H1 (cell line): Measurements from ENCODE around the gene CUBN. TPM values are rescaled to one million over a fixed set of nuclear protein-coding genes. Genes with fewer than 3 reads are reported as not detected.

ENCODE experiments used
- CTCF ChIA-PET: fragments of 300-600 bp; sonication (Branson Sonifier 250); formaldehyde crosslinking; loops from one replicate; lab custom pipeline; 2021; ENCODE audit not compliant: partially characterized antibody; lab: Charles Lee
- POLR2A ChIA-PET: fragments of 300-600 bp; sonication (Branson Sonifier 250); formaldehyde crosslinking; loops from one replicate; lab custom pipeline; 2021; ENCODE audit warnings: inconsistent platforms; ENCODE audit not compliant: partially characterized antibody; lab: Charles Lee
- DNase-seq, 2 experiments: peaks; one replicate each; pipeline versions ENCODE4 v3.0.0 to v3.0.0-alpha.2; 2010 to 2022; ENCODE audit warnings: low spot score in 2 of 2, low read depth in 1 of 2, mixed read lengths in 1 of 2
- FAIRE-seq: peaks from 2 replicates; lab custom pipeline; 2011; peaks lifted over from hg19 to GRCh38; lab: Jason Lieb, UNC
- H2AFZ ChIP-seq: 2 replicates; pipeline ENCODE4 v1.8.1; 2012; ENCODE audit warnings: low read length, inconsistent platforms
- H2AK5ac ChIP-seq: 2 replicates; pipeline ENCODE4 v1.6.1; 2013; ENCODE audit warnings: low read depth, low read length
- H2BK120ac ChIP-seq: replicated peaks from 2 replicates; pipeline ENCODE3; 2013; ENCODE audit warnings: low read depth, low read length, inconsistent platforms
- H2BK12ac ChIP-seq: 2 replicates; pipeline ENCODE4 v1.6.1; 2013; ENCODE audit warnings: low read depth, low read length
- H2BK15ac ChIP-seq: 2 replicates; pipeline ENCODE4 v1.6.1; 2013; ENCODE audit warnings: low read length
- H2BK20ac ChIP-seq: 2 replicates; pipeline ENCODE4 v1.6.1; 2013; ENCODE audit warnings: low read length
- H2BK5ac ChIP-seq: 2 replicates; pipeline ENCODE4 v1.6.1; 2013; ENCODE audit warnings: low read depth, low read length
- H3K14ac ChIP-seq: 2 replicates; pipeline ENCODE4 v1.6.1; 2013; ENCODE audit warnings: inconsistent platforms; ENCODE audit not compliant: insufficient read length
- H3K18ac ChIP-seq: 2 replicates; pipeline ENCODE4 v1.6.1; 2013; ENCODE audit warnings: low read length; ENCODE audit errors: extremely low read depth
- H3K23ac ChIP-seq: 2 replicates; pipeline ENCODE4 v1.6.1; 2013; ENCODE audit warnings: inconsistent platforms; ENCODE audit not compliant: insufficient read length
- H3K23me2 ChIP-seq: 2 replicates; pipeline ENCODE4 v1.6.1; 2013; ENCODE audit warnings: low read depth, low read length
- H3K27ac ChIP-seq: 2 replicates; pipeline ENCODE4 v1.6.1; 2011; ENCODE audit warnings: low read depth, low read length, inconsistent platforms
- H3K27me3 ChIP-seq, 4 experiments: replicated peaks in 1 of 4; 1 replicate in 1 of 4; 2 replicates in 3 of 4; pipeline versions ENCODE4 v1.6.1 to v1.8.1; 2011 to 2013; ENCODE audit warnings: low read length in 3 of 4, mild to moderate bottlenecking in 3 of 4, inconsistent platforms in 2 of 4, mixed read lengths in 2 of 4, moderate library complexity in 1 of 4; ENCODE audit not compliant: control insufficient read depth in 3 of 4, insufficient read depth in 3 of 4; ENCODE audit errors: extremely low read depth in 1 of 4
- H3K36me3 ChIP-seq, 4 experiments: 2 replicates each; pipeline versions ENCODE4 v1.6.1 to v1.8.1; 2011 to 2013; ENCODE audit warnings: mild to moderate bottlenecking in 4 of 4, low read length in 3 of 4, moderate library complexity in 2 of 4, control low read depth in 1 of 4, inconsistent platforms in 1 of 4; ENCODE audit not compliant: insufficient read depth in 4 of 4, control insufficient read depth in 2 of 4
- H3K4ac ChIP-seq: replicated peaks from 2 replicates; pipeline ENCODE3; 2013; ENCODE audit warnings: low read length, low read depth, mixed read lengths, inconsistent platforms; ENCODE audit not compliant: insufficient read length
- H3K4me1 ChIP-seq, 4 experiments: replicated peaks in 1 of 4; 1 replicate in 1 of 4; 2 replicates in 3 of 4; pipeline versions ENCODE4 v1.6.1 to v1.8.1; 2011 to 2013; ENCODE audit warnings: low read length in 3 of 4, inconsistent platforms in 2 of 4, mixed read lengths in 1 of 4; ENCODE audit not compliant: insufficient read depth in 4 of 4, control insufficient read depth in 3 of 4
- H3K4me2 ChIP-seq, 2 experiments: 2 replicates each; pipeline versions ENCODE4 v1.6.1 to v1.8.1; 2011 to 2013; ENCODE audit warnings: low read depth in 2 of 2, low read length in 2 of 2, control low read depth in 1 of 2, inconsistent platforms in 1 of 2, mild to moderate bottlenecking in 1 of 2; ENCODE audit not compliant: insufficient read depth in 1 of 2
- H3K4me3 ChIP-seq, 4 experiments: fragments of 200-600, 300-600 bp in 1 of 4; sonication (generic), shearing (Covaris generic), sonication (Bioruptor Twin) in 1 of 4; 2 replicates each; pipeline versions ENCODE4 v1.5.1 to v1.8.1; 2011 to 2016; ENCODE audit warnings: low read length in 4 of 4, low read depth in 3 of 4, control low read depth in 2 of 4, inconsistent platforms in 2 of 4, mild to moderate bottlenecking in 2 of 4, mixed read lengths in 1 of 4, moderate library complexity in 1 of 4; ENCODE audit not compliant: insufficient read depth in 2 of 4; ENCODE audit errors: extremely low read depth in 1 of 4
- H3K56ac ChIP-seq: replicated peaks from 2 replicates; pipeline ENCODE3; 2013; ENCODE audit warnings: low read depth, mild to moderate bottlenecking, mixed read lengths, low read length, inconsistent platforms; ENCODE audit not compliant: insufficient read length
- H3K79me1 ChIP-seq: 2 replicates; pipeline ENCODE4 v1.6.1; 2013; ENCODE audit warnings: low read depth, low read length, control low read depth
- H3K79me2 ChIP-seq, 2 experiments: 2 replicates each; pipeline versions ENCODE4 v1.6.1 to v1.8.1; 2012 to 2013; ENCODE audit warnings: low read length in 2 of 2, mild to moderate bottlenecking in 2 of 2, inconsistent platforms in 1 of 2; ENCODE audit not compliant: insufficient read depth in 2 of 2, control insufficient read depth in 1 of 2
- H3K9ac ChIP-seq, 4 experiments: replicated peaks in 1 of 4; 1 replicate in 1 of 4; 2 replicates in 3 of 4; pipeline versions ENCODE4 v1.6.1 to v1.8.1; 2011 to 2013; ENCODE audit warnings: low read depth in 3 of 4, low read length in 3 of 4, control low read depth in 2 of 4, mild to moderate bottlenecking in 2 of 4, moderate library complexity in 2 of 4, inconsistent platforms in 1 of 4; ENCODE audit errors: extremely low read depth in 1 of 4
- H3K9me3 ChIP-seq, 2 experiments: 2 replicates each; pipeline versions ENCODE4 v1.6.1 to v1.8.1; 2012 to 2013; ENCODE audit warnings: mild to moderate bottlenecking in 2 of 2, moderate library complexity in 2 of 2, control low read depth in 1 of 2, inconsistent platforms in 1 of 2, low read depth in 1 of 2, low read length in 1 of 2, mixed read lengths in 1 of 2; ENCODE audit not compliant: insufficient read depth in 2 of 2
- H4K20me1 ChIP-seq, 2 experiments: replicated peaks in 1 of 2; 2 replicates each; pipeline versions ENCODE3 to v1.8.1; 2011 to 2013; ENCODE audit warnings: inconsistent platforms in 2 of 2, low read length in 2 of 2, mild to moderate bottlenecking in 1 of 2; ENCODE audit not compliant: insufficient read depth in 2 of 2, control insufficient read depth in 1 of 2
- H4K5ac ChIP-seq: 2 replicates; pipeline ENCODE4 v1.6.1; 2013; ENCODE audit warnings: low read length, low read depth, mixed read lengths, inconsistent platforms; ENCODE audit not compliant: insufficient read length
- H4K8ac ChIP-seq: 2 replicates; pipeline ENCODE4 v1.8.0; 2013; ENCODE audit warnings: mild to moderate bottlenecking, moderate library complexity, low read length, inconsistent platforms; ENCODE audit not compliant: insufficient read depth; ENCODE audit errors: extremely low read depth
- H4K91ac ChIP-seq: replicated peaks from 2 replicates; pipeline ENCODE3; 2013; ENCODE audit warnings: low read length, mixed read lengths, inconsistent platforms; ENCODE audit not compliant: insufficient read length
- FOSL1 ChIP-seq: IDR thresholded peaks from 2 replicates; pipeline ENCODE4 v1.6.1; 2011; ENCODE audit warnings: mild to moderate bottlenecking, low read depth, low read length, moderate library complexity; ENCODE audit not compliant: insufficient read depth
- HDAC6 ChIP-seq: IDR thresholded peaks from one replicate; pipeline ENCODE4 v1.7.1; 2012; ENCODE audit warnings: low read depth, mild to moderate bottlenecking, inconsistent platforms, low read length, moderate library complexity
- KDM1A ChIP-seq: fragments of 200-600, 300-600 bp; sonication (generic); IDR thresholded peaks from 2 replicates; pipeline ENCODE4 v1.7.1; 2016; ENCODE audit warnings: mild to moderate bottlenecking, low read length, borderline replicate concordance
- NANOG ChIP-seq: IDR thresholded peaks from 2 replicates; pipeline ENCODE4 v1.6.1; 2011; ENCODE audit warnings: low read length, low read depth, mild to moderate bottlenecking, inconsistent platforms; ENCODE audit not compliant: insufficient read depth, poor library complexity, severe bottlenecking
- POLR2A ChIP-seq, 2 experiments: IDR thresholded peaks; 1 replicate in 1 of 2; 2 replicates in 1 of 2; pipeline ENCODE4 v1.6.1; 2011; ENCODE audit warnings: low read depth in 2 of 2, low read length in 2 of 2, mild to moderate bottlenecking in 2 of 2; ENCODE audit errors: control extremely low read depth in 1 of 2
- RNF2 ChIP-seq: fragments of 200-900, 300-1000 bp; sonication (generic); IDR thresholded peaks from 2 replicates; pipeline ENCODE4 v1.7.1; 2016; ENCODE audit warnings: borderline replicate concordance, low read depth, mild to moderate bottlenecking, antibody characterized with exemption, low read length; ENCODE audit not compliant: poor library complexity, severe bottlenecking; ENCODE audit errors: missing control alignments
- SAP30 ChIP-seq: fragments of 300-600 bp; sonication (generic); IDR thresholded peaks from 2 replicates; pipeline ENCODE4 v1.7.1; 2012; ENCODE audit warnings: low read length, moderate library complexity, mild to moderate bottlenecking, inconsistent platforms; ENCODE audit not compliant: insufficient read depth, insufficient replicate concordance
- SIX5 ChIP-seq: IDR thresholded peaks from 2 replicates; pipeline ENCODE4 v1.6.1; 2011; ENCODE audit warnings: mild to moderate bottlenecking, low read depth, low read length
- SRF ChIP-seq: IDR thresholded peaks from 2 replicates; pipeline ENCODE4 v1.6.1; 2011; ENCODE audit warnings: mild to moderate bottlenecking, low read depth, low read length, moderate library complexity
- TAF7 ChIP-seq: optimal IDR thresholded peaks from 2 replicates; pipeline ENCODE3; 2011; ENCODE audit warnings: low read depth, mild to moderate bottlenecking, inconsistent platforms, low read length, moderate library complexity, borderline replicate concordance
- WGBS, 2 experiments: shearing (Covaris generic) in 1 of 2; methylation state at CpG; one replicate each; pipeline versions ENCODE4 v1.1.6 to v1.1.7; 2013 to 2015; ENCODE audit warnings: low lambda C conversion rate in 2 of 2, mixed read lengths in 2 of 2, inconsistent platforms in 1 of 2, low coverage in 1 of 2, missing lambda C conversion rate in 1 of 2; ENCODE audit not compliant: insufficient replicate concordance in 2 of 2, insufficient coverage in 1 of 2, insufficient read length in 1 of 2; ENCODE audit errors: extremely low coverage in 1 of 2, missing lambda C conversion rate in 1 of 2; 5-methylcytosine and 5-hydroxymethylcytosine counted together
- polyA plus RNA-seq, 7 experiments: library from polyadenylated mRNA; depleted of rRNA in 3 of 7; stranded (reverse) in 5 of 7; unstranded in 2 of 7; fragments of >200 nt in 5 of 7; fragments of 200-250 nt in 2 of 7; gene quantifications; 1 replicate in 5 of 7; 2 replicates in 1 of 7; 4 replicates in 1 of 7; pipeline versions ENCODE4 v1.2.1 to v1.2.3, GENCODE V29; 2011 to 2013; ENCODE audit warnings: missing spikeins in 2 of 7, mixed read lengths in 2 of 7
- total RNA-seq: library from RNA; stranded (reverse); fragmentation: NEBNext Ultra II Directional; extraction: Animal tissue kit (Norgen Biotek cat#: 25700); gene quantifications from 2 replicates; pipeline ENCODE4 v1.2.1, GENCODE V29; 2021
- TF ChIP-seq, protein P1 (sequence below): IDR thresholded peaks from 2 replicates; pipeline ENCODE4 v1.6.1; 2012; ENCODE audit warnings: low read length, inconsistent platforms

The CUBN gene
- total and polyA plus RNA-seq, 2 of the 8 experiments (the other 6 are each of a cell fraction or from before 2014, with no cell fraction given): 0.04 to 0.08 TPM

GRCh38 chr10:16867990-16868389, 261.6 kb downstream of the CUBN start:
- FAIRE-seq: no peak
- Histone ChIP-seq H3K4me3 (peak overlapping the region in 1 of 4 experiments; percentile 44; a peak in 2 of 8 replicates), H3K56ac (no peak overlapping the region)
- TF ChIP-seq SRF (no peak), RNF2 (no peak), POLR2A (IDR thresholded peaks at IDR 0.05; ENCODE audit: control extremely low read depth in 1 of 2, low read depth in 2 of 2, low read length in 2 of 2) (no peak), KDM1A (no peak), NANOG (no peak), SAP30 (no peak), SIX5 (no peak), FOSL1 (no peak), TAF7 (no peak), HDAC6 (no peak)
- TF ChIP-seq, protein P1, sequence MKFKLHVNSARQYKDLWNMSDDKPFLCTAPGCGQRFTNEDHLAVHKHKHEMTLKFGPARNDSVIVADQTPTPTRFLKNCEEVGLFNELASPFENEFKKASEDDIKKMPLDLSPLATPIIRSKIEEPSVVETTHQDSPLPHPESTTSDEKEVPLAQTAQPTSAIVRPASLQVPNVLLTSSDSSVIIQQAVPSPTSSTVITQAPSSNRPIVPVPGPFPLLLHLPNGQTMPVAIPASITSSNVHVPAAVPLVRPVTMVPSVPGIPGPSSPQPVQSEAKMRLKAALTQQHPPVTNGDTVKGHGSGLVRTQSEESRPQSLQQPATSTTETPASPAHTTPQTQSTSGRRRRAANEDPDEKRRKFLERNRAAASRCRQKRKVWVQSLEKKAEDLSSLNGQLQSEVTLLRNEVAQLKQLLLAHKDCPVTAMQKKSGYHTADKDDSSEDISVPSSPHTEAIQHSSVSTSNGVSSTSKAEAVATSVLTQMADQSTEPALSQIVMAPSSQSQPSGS: no peak

More at GRCh38 chr10:16867990-16868389, 261.6 kb downstream of the CUBN start:
- H3K14ac ChIP-seq: no peak overlapping the region
- 39% methylated on average over 4 of the region's 4 CpGs; no CpG with 5 or more reads in 1 of the 2 experiments for WGBS, 2 experiments
- H2BK5ac ChIP-seq: no peak overlapping the region
- no peaks in the 10 kb centered on the region for H3K79me2 ChIP-seq
- no peaks in the 10 kb centered on the region for H3K9me3 ChIP-seq
- H2BK12ac ChIP-seq: no peak overlapping the region
- ChIA-PET POLR2A (no interaction called here), CTCF (interaction anchor here (0.7 to 1.2 kb wide), 2 partner anchors 40 to 374 kb away, joined by 4 read pairs; no protein-coding TSS in a partner anchor)
- no peak overlapping the region for H2AK5ac ChIP-seq
- H4K5ac ChIP-seq: no peak overlapping the region
- H2BK20ac ChIP-seq: no peak overlapping the region
- DNase-seq: no peak
- H3K18ac ChIP-seq: no peak overlapping the region
- H2BK15ac ChIP-seq: no peak overlapping the region
- H3K79me1 ChIP-seq: no peaks in the 10 kb centered on the region
- H2BK120ac ChIP-seq: no peak overlapping the region
- no peaks in the 10 kb centered on the region for H3K23me2 ChIP-seq
- H4K20me1 ChIP-seq: no peaks in the 10 kb centered on the region
- no peaks in the 10 kb centered on the region for H3K36me3 ChIP-seq
- H3K4ac ChIP-seq: no peak overlapping the region
- no peak overlapping the region for H3K9ac ChIP-seq
- H3K4me1 ChIP-seq: peaks cover 4 to 21% (median 12%) of the 10 kb centered on the region in 4 experiments; a peak in 5 of 7 replicates
- H3K27ac ChIP-seq: no peak overlapping the region
- no peak overlapping the region for H3K23ac ChIP-seq
- no peak overlapping the region for H4K91ac ChIP-seq
- H2AFZ ChIP-seq: peak overlapping the region; percentile 28; the same call in 1 of the 2 replicates
- H4K8ac ChIP-seq: no peak overlapping the region
- H3K4me2 ChIP-seq: peak overlapping the region; percentile 48 to 64
- no peaks in the 10 kb centered on the region for H3K27me3 ChIP-seq
